ENCODE data around the gene SLC23A1.
"Not testable (repeated sequence)": the region's sequence is repeated elsewhere in the genome, so short reads cannot be mapped to it uniquely, and the experiment has no call there.

Gene SLC23A1

GRCh38 chr5:139369181-139369580, 13.9 kb downstream of the SLC23A1 start:
- no peak for DNase-seq (ENCODE audit: low spot score)

GRCh38 chr5:139368613-139369012, 14.5 kb downstream of the SLC23A1 start:
- no peak for DNase-seq (ENCODE audit: low spot score)

- no peak for DNase-seq (ENCODE audit: low spot score)
Measured at GRCh38 chr5:139364466-139364865, 18.6 kb downstream of the SLC23A1 start.

- no peak for DNase-seq (ENCODE audit: low spot score)
Measured at GRCh38 chr5:139363937-139364336, 19.2 kb downstream of the SLC23A1 start.

- DNase-seq (ENCODE audit: low spot score), result no peak
Measured at GRCh38 chr5:139361835-139362429, 21.2 kb downstream of the SLC23A1 start.

- DNase-seq (ENCODE audit: low spot score), result no peak
Measured at GRCh38 chr5:139360384-139360783, 22.7 kb downstream of the SLC23A1 start.

- DNase-seq (ENCODE audit: low spot score), result no peak
Measured at GRCh38 chr5:139358064-139358463, 25.0 kb downstream of the SLC23A1 start.

- not testable (repeated sequence) for DNase-seq (ENCODE audit: low spot score)
Measured at GRCh38 chr5:139355900-139356299, 27.2 kb downstream of the SLC23A1 start.

- DNase-seq (ENCODE audit: low spot score), result no peak
Measured at GRCh38 chr5:139354186-139354585, 28.9 kb downstream of the SLC23A1 start.

- DNase-seq (ENCODE audit: low spot score), result not testable (repeated sequence)
Measured at GRCh38 chr5:139347863-139348262, 35.2 kb downstream of the SLC23A1 start.

- not testable (repeated sequence) for DNase-seq (ENCODE audit: low spot score)
Measured at GRCh38 chr5:139345442-139345841, 37.7 kb downstream of the SLC23A1 start.

GRCh38 chr5:139344177-139344576, 38.9 kb downstream of the SLC23A1 start:
- no peak for DNase-seq (ENCODE audit: low spot score)

- DNase-seq (ENCODE audit: low spot score), result no peak
Measured at GRCh38 chr5:139343476-139343875, 39.6 kb downstream of the SLC23A1 start.

GRCh38 chr5:139342423-139342723, 40.7 kb downstream of the SLC23A1 start:
- DNase-seq (ENCODE audit: low spot score), result no peak

- peak; percentile 98 for DNase-seq (ENCODE audit: low spot score)
Measured at GRCh38 chr5:139341689-139342422, 41.2 kb downstream of the SLC23A1 start, which contains the start of gene PAIP2. TSS of gene PAIP2 (plus strand) at chr5:139341854. CDS start at chr5:139363785, 21,931 bp downstream.

- DNase-seq (ENCODE audit: low spot score), result no peak
Measured at GRCh38 chr5:139341187-139341688, 41.9 kb downstream of the SLC23A1 start.

- no peak for DNase-seq (ENCODE audit: low spot score)
Measured at GRCh38 chr5:139340051-139340450, 43.0 kb downstream of the SLC23A1 start.

- no peak for DNase-seq (ENCODE audit: low spot score)
Measured at GRCh38 chr5:139335811-139336210, 47.3 kb downstream of the SLC23A1 start.
